DMS53 treated with DMSO at 0.1 percent for 48 hours (cell line): ENCODE measurements around the gene DUXB.
A peak's percentile ranks its signal among the peaks of the same experiment; 100 is the strongest.

Experiments
- DNase-seq: peaks from one replicate; lab custom pipeline; 2025; ENCODE audit not compliant: unreplicated experiment; lab: John Stamatoyannopoulos, UW

DUXB gene

GRCh38 chr16:75660726-75661302, 40.4 kb downstream of the DUXB start:
- DNase-seq: no peak

DNA sequence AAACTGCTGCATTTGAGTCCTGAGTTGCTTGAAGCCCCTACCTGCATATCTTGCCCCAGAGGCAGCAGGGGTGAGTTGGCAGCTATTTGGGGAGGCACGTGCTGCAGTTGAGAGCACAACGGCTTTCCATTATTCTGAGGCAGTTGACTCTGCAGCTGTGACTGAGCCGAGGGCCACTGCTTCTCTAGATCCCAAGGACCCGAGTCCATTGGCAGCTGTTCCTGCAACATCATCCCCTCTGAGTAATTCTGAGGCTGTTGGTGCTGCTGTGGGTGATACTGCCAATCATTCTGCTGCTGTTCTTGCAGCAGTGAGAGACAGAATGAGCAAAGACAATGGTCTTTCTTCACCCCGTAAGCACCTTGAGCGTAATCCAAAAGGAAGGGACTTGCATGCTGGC, 40.9 kb downstream of the DUXB start:
- DNase-seq: no peak

DNA sequence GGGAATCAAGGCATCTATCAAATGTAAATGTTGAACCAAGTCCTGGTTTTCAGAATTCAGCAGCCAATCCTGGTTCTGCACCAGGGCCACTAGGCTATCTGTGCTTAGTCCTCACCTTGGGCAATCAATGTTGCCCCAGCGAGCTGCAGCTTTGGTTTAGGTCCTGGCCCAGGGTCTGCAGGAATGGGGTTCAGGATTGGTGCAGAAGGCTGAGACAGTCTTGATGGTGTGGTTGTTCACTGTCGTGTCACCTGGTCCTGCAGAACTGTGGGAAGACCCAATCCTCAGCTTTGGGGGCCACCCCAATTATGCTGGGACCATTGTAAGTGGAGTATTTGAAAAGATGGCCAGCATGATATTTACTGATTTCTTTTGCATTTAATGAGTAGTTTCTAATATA, 43.1 kb downstream of the DUXB start:
- no peak for DNase-seq

GRCh38 chr16:75653922-75654321, 47.3 kb downstream of the DUXB start:
- no peak for DNase-seq

GRCh38 chr16:75648265-75649076, 52.8 kb downstream of the DUXB start:
- peak; percentile 27 for DNase-seq

DNA sequence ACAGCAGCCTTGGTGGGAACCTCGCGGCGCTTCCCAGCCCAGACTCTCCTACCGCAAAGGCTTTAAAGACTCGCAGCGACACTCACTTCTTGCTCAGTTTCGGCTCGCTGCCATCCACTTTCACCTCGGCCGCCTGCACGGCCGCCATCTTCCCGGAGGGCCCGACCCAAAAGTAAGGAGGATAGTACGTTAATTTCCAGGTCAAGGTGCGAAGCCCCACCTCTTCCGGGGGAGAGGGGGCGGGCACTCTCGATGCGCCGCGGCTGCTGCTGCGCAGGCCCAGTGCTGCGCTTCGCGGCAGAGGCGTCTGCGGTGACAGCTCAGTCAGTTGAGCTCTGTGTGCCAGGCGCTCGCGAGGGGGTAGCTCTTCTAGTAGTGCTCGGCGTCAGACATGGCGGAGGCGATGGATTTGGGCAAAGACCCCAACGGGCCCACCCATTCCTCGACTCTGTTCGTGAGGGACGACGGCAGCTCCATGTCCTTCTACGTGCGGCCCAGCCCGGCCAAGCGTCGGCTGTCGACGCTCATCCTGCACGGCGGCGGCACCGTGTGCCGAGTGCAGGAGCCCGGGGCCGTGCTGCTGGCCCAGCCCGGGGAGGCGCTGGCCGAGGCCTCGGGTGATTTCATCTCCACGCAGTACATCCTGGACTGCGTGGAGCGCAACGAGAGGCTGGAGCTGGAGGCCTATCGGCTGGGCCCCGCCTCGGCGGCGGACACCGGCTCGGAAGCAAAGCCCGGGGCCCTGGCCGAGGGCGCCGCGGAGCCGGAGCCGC, 53.6 kb downstream of the DUXB start, which contains the start of the genes KARS1 and TERF2IP:
TSS of gene KARS1 (minus strand) at position 174 of the 773 bp plus-strand sequence. CDS start at position 148, 26 bp downstream.
TSS of gene TERF2IP (plus strand) at position 282 of the 773 bp plus-strand sequence. CDS start at position 392, 110 bp downstream.
- peak; percentile 79 for DNase-seq

DNA sequence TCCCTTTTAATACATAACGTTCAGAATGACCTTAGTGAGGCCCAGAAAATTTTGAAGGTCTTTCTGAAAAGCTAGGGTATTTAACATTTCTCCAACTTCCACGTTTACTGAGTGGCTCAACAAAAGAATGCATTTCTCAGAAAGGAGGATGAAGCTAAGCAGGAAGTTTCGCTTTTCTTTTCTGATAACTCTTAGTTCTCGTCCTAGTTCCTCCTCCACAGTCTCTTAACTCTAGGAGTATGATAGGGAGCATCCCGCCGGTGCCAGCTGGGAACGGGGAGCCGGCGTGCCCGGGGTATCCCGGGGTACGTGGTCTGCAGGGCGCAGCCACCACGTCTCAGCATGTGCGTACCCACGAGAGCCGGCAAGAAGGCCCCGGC, 54.2 kb downstream of the DUXB start:
- DNase-seq: no peak

- no peak for DNase-seq
Measured at GRCh38 chr16:75644240-75645012, 56.8 kb downstream of the DUXB start.
